GM21367 (cell line): ENCODE data around the gene TSTD2.
A peak's percentile ranks its signal among the peaks of the same experiment; 100 is the strongest.

Experiments used
- ATAC-seq: cut with Tn5 transposase; IDR thresholded peaks from one replicate; pipeline ENCODE4 v1.9.1; 2021; ENCODE audit not compliant: unreplicated experiment

Gene TSTD2

GRCh38 chr9:97632985-97633858 lies at the start of gene TSTD2, which contains the start of gene NCBP1:
Gene TSTD2 (minus strand): TSS chr9:97633368. CDS start chr9:97627562, 5,806 bp downstream.
Gene NCBP1 (plus strand): TSS chr9:97633821. CDS start chr9:97633882, 61 bp downstream.
- peak; percentile 79 for ATAC-seq

GRCh38 chr9:97682242-97682641 lies 49.1 kb upstream of the TSTD2 start:
- ATAC-seq: no peak

GRCh38 chr9:97675655-97676054 lies 42.5 kb upstream of the TSTD2 start:
- ATAC-seq: no peak

GRCh38 chr9:97673922-97674321 lies 40.8 kb upstream of the TSTD2 start:
- no peak for ATAC-seq

- no peak for ATAC-seq
Measured at GRCh38 chr9:97672403-97672802, 39.2 kb upstream of the TSTD2 start.

GRCh38 chr9:97670586-97670985 lies 37.4 kb upstream of the TSTD2 start:
- no peak for ATAC-seq

- no peak for ATAC-seq
Measured at GRCh38 chr9:97668485-97668884, 35.3 kb upstream of the TSTD2 start.

GRCh38 chr9:97666907-97667686 lies 33.9 kb upstream of the TSTD2 start:
- ATAC-seq: no peak

GRCh38 chr9:97665742-97666141 lies 32.6 kb upstream of the TSTD2 start:
- ATAC-seq: no peak

- no peak for ATAC-seq
Measured at GRCh38 chr9:97660847-97661246, 27.7 kb upstream of the TSTD2 start.

GRCh38 chr9:97660340-97660739 lies 27.2 kb upstream of the TSTD2 start:
- no peak for ATAC-seq

GRCh38 chr9:97659771-97660170 lies 26.6 kb upstream of the TSTD2 start:
- ATAC-seq: no peak

- no peak for ATAC-seq
Measured at GRCh38 chr9:97658707-97659106, 25.5 kb upstream of the TSTD2 start.

- ATAC-seq: no peak
Measured at GRCh38 chr9:97651646-97652045, 18.5 kb upstream of the TSTD2 start.

GRCh38 chr9:97647996-97648395 lies 14.8 kb upstream of the TSTD2 start:
- ATAC-seq: no peak

GRCh38 chr9:97645720-97646119 lies 12.6 kb upstream of the TSTD2 start:
- ATAC-seq: no peak

- ATAC-seq: no peak
Measured at GRCh38 chr9:97640325-97640724, 7.2 kb upstream of the TSTD2 start.

- no peak for ATAC-seq
Measured at GRCh38 chr9:97638666-97639065, 5.5 kb upstream of the TSTD2 start.

GRCh38 chr9:97636903-97637302 lies 3.7 kb upstream of the TSTD2 start:
- ATAC-seq: no peak

- no peak for ATAC-seq
Measured at GRCh38 chr9:97635026-97635425, 1.9 kb upstream of the TSTD2 start.

- no peak for ATAC-seq
Measured at GRCh38 chr9:97633859-97634490, 807 bp upstream of the TSTD2 start.
